CD1c-positive myeloid dendritic cell (primary cell): ENCODE data around the gene CSNK1E.

ENCODE experiments used
- DNase-seq: peaks from one replicate; pipeline ENCODE4 v3.0.0-alpha.2; 2016; ENCODE audit errors: extremely low spot score

Gene CSNK1E

DNA sequence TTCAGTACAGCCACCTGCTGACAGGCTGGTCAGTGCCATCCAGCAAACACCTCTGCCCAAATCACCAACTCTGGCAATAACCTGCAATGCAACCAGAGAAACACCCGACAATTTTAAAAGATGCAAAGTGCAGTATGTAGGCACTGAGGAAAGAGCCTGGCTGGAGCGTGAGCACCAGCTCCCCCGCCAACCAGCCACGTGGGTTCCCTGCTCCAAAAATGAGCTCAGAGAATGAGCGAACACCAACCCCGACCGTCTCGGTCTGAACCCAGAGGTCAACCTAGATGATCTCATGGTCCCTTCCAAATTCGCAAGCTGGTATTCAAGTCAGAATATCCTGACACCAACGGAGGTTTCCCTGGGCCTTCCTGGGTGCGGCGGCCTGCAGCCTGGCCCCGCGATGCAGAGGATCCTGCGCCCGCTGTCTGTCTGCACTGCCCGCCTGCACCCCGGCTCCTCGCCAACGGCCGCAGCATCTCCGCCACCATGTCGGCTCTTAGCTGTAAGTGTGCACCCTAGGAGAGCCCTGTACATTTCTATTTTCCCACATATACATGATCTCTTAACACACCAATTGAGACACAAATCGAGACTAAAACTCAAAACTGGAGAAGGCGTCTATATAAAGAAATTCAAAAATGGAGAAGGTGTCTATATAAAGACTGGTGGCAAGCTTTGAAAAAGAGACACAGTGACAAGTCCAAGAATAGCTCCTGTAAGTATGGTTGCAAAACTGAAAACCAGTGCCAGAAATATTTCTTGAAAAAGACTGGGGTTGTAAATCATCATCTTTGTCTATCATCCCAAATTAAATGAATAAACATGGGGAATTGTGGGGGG lies 67.2 kb downstream of the CSNK1E start:
- DNase-seq = no peak

DNA sequence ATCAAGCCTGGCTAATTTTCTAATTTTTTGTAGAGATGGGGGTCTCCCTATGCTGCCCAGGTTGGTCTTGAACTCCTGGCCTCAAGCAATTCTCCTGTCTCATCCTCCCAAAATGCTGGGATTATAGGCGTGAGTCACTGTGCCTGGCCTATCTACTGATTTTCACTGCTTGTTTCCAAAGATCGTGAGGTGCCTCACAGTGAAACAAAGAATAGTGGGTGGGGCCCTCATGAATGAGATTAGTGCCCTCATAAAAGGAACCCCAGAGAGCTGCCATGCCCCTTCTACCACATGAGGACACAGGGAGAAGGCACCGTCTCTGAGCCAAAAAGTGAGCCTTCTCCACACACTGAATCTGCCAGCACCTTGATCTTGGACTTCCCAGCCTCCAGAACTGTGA lies 67.9 kb downstream of the CSNK1E start:
- no peak for DNase-seq

DNA sequence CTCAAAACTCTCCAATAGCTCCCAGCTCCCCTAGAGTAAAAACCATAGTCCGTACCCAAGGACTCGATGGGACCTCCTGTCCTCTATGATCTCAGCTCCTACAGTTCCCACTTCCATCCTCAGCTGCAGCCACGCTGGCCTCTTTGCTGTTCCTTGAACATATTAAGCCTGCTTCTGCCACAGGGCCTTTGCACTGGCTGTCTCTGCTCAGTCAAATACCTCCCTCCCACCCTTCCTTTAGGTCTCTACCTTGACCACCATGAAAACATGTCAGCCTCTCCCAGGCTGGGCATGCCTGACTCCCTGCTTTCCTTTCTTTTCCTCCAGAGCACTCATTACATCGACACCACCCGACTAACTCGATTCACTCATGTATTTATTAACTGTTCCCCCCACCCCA lies 69.0 kb downstream of the CSNK1E start:
- DNase-seq = no peak

DNA sequence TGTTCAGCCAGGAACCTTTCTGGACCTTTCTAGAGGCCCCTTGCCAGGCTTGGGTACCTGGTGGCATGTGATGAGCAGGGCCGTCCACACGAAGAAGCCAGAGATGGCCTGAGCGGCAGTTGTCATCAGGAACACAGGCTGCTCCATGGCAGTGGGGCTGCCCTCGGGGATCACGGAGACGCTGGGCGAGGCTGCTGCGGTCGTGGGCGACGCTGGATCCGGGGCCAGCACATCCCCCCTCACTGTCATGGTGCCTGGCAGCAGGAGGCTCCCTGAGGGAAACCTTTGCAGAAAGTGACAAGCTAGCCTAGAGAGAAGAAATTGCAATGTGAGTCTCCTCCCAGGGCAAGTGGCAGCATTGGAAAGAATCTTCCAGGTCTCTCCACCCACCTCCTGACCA lies 69.5 kb downstream of the CSNK1E start:
- no peak for DNase-seq

DNA sequence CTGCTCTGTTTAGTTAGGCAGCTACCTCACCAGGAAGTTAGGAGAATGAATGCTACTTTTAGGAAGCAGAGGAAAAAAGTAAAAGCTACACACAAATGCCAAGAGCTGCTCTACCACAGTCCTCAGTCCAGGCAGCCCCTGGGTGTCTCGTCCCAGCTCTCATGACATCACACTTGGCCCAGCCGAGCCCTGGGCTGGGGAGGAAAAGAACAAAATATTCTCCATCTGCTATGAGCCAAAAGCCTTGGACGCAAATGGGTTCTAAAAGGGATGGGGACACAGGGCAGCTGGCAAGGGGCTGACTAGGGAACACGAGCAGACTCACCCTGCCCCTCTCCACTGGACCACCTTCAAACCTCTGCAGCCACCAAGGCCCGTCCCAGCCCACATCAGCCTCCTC lies 70.5 kb downstream of the CSNK1E start:
- no peak for DNase-seq

DNA sequence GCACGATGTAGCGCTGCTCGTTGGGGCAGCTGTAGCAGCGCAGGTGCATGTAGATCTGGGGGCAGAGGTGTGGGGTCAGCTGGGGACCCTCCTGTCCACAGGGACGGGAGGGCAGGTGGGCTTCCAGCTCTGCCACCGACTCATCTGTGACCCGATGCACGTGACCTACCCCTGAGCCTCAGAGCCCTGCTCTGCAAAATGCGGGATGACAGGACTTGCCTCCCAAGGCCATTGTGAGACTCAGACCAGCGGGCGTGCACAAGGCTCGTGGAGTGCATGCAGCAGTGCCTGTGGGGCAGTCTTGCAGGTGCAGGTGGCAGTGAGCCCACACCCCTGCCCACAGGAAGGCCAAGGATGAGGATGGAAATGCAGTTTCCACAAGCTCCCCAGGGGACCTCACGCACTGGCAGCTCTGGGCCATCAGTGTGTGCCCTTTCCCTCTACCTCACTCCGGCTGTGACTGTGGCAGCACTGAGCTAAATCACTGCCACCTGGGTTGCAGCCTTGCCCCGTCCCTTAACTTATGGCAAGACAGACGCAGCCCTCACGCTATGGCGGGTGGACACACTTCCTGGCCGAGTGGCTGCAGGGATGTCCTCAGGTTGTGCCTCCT lies 71.1 kb downstream of the CSNK1E start:
- no peak for DNase-seq

DNA sequence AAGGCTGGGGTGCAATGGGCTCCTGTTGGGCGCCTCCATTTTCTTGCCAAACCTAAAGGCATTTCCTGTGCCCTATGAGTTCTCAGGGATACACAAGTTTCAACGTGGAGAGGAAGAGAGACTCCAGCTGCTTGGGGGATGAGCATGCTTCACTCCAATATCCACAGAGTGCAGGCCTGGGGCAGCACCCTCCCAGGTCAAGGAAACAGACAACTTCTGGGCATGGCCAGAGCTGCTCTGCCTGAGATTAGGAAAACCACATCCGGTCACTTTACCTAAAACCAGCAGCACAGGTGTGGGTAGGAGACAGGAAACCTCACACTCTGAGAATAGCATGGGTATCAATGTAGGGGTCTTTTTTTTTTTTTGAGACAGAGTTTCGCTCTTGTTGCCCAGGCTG lies 73.1 kb downstream of the CSNK1E start:
- no peak for DNase-seq

DNA sequence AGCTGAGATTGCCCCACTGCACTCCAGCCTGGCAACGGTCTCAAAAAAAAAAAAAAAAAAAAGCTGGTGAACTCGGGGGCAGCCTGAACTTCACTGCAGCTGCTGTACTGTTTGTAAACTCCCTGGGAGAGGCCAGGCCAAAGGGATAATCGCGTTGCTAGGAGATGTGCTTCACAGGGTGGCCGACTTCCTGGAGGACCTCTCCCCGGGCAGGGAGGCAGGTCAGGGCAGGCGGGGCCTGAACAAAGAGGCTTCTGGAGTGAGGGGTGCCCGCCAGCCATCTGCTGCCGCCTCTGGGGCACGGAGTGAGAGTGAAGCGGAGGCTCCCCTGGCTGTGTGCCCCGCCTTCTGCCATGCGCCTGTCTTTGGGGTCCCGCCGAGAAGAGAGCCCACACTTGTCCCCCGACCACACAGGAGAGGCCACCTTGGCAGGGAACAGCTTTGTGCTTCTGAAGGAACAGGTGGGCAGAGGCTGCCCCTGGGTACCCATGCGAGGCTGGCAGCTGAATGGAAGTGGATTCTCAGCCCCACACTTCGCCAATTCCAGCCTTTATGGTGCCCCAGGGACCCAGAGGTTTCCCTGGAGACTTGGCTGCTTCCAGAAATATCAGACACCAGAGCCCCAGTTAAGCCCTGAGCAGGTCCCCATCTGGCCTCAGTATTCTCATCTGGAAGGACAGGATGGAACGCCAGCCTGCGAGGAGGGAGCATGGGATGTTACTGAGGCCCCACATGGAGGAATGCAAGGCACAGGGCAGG lies 74.0 kb downstream of the CSNK1E start:
- DNase-seq = no peak

DNA sequence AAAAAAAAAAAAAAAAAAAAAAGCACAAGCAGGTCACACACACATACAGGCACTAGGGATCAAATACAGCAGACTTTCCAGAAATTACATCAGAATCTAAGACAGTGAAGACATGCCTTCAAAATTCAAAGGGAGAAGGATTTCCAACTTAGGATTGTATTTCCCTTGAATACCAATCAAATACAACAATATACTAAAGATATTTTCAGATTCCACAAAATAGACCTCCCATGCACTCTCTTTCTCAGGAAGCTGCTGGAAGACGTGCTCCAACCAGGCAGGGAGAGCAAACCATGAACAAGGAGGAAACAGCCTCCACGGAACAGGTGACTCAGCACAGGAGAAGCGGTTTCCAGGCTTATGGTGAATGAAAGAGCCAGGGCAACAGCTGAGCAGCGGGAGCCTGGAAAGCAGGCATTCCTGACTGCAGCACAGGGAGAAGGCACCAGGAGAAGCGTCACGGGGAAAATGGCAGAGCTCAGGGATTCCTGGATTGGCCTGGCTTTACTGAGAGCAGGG lies 76.4 kb downstream of the CSNK1E start:
- DNase-seq = no peak
